ENCODE results near the gene TAX1BP3.

The TAX1BP3 gene

GRCh38 chr17:3657874-3658783 lies 10.2 kb downstream of the TAX1BP3 start:
- DNase-seq, result no peak

- DNase-seq, result no peak
Observed at GRCh38 chr17:3657588-3657869, 10.8 kb downstream of the TAX1BP3 start.

GRCh38 chr17:3656755-3657587 lies 11.4 kb downstream of the TAX1BP3 start:
- no peak for DNase-seq

- no peak for DNase-seq
Observed at GRCh38 chr17:3656353-3656752, 12.0 kb downstream of the TAX1BP3 start.

GRCh38 chr17:3655766-3656165 lies 12.6 kb downstream of the TAX1BP3 start:
- DNase-seq, result no peak

GRCh38 chr17:3647769-3648555 lies 20.4 kb downstream of the TAX1BP3 start:
- DNase-seq, result no peak

GRCh38 chr17:3647251-3647650 lies 21.1 kb downstream of the TAX1BP3 start:
- DNase-seq, result no peak

GRCh38 chr17:3645310-3645709 lies 23.1 kb downstream of the TAX1BP3 start:
- DNase-seq, result no peak

- no peak for DNase-seq
Observed at GRCh38 chr17:3643889-3644349, 24.5 kb downstream of the TAX1BP3 start.

- no peak for DNase-seq
Observed at GRCh38 chr17:3641717-3642486, 26.5 kb downstream of the TAX1BP3 start.

GRCh38 chr17:3641014-3641413 lies 27.4 kb downstream of the TAX1BP3 start:
- no peak for DNase-seq

- DNase-seq, result no peak
Observed at GRCh38 chr17:3639981-3640596, 28.3 kb downstream of the TAX1BP3 start.

GRCh38 chr17:3636908-3637373 lies 31.4 kb downstream of the TAX1BP3 start:
- DNase-seq, result no peak

GRCh38 chr17:3636154-3636907 lies 32.0 kb downstream of the TAX1BP3 start, which contains the start of the genes CTNS and SHPK:
Gene CTNS, plus strand, starts transcription at chr17:3636760. Its CDS starts 3,447 bp downstream, at chr17:3640207.
Gene SHPK, minus strand, starts transcription at chr17:3636250. Its CDS starts 31 bp downstream, at chr17:3636219.
- peak; percentile 78 for DNase-seq

GRCh38 chr17:3635474-3636153 lies 32.8 kb downstream of the TAX1BP3 start:
- DNase-seq, result no peak

GRCh38 chr17:3632287-3632686 lies 36.1 kb downstream of the TAX1BP3 start:
- DNase-seq, result no peak

- no peak for DNase-seq
Observed at GRCh38 chr17:3630781-3631180, 37.6 kb downstream of the TAX1BP3 start.

GRCh38 chr17:3627769-3628167 lies 40.6 kb downstream of the TAX1BP3 start:
- DNase-seq, result no peak

GRCh38 chr17:3626831-3627768 lies 41.3 kb downstream of the TAX1BP3 start:
- DNase-seq, result no peak

Data from GOT3 (cell line).